OCI-LY1 (cell line): ENCODE measurements around the gene SIK3.

Experiments
- CTCF ChIP-seq: fragments of 200-600 bp; sonication (generic), shearing (Covaris generic); IDR thresholded peaks from 2 replicates; pipeline ENCODE4 v1.5.1; 2017; ENCODE audit warnings: mild to moderate bottlenecking, antibody characterized with exemption, low read length, moderate library complexity, mixed read lengths
- EZH2 ChIP-seq: fragments of 200-600 bp; sonication (generic), shearing (Covaris generic); IDR thresholded peaks from 2 replicates; pipeline ENCODE4 v1.8.0; 2017; ENCODE audit warnings: borderline replicate concordance, mixed run types, mild to moderate bottlenecking, antibody characterized with exemption, low read length, moderate library complexity, mixed read lengths

GRCh38 chr11:117023178-117023577 lies 75.0 kb downstream of the SIK3 start:
- TF ChIP-seq CTCF, result no peak
- no peak for TF ChIP-seq EZH2
